ENCODE data around the gene TRUB2. TPM values are rescaled to one million over a fixed set of nuclear protein-coding genes. Genes with fewer than 3 reads are reported as not detected.

Gene TRUB2
- total RNA-seq, 6 experiments from 2014 or later: 16.7 to 35.5 (median 24.5) TPM

- Histone ChIP-seq H3K9me3 (no peaks in the 10 kb centered on the region), H3K27me3 (no peaks in the 10 kb centered on the region), H3K4me3 (no peak overlapping the region), H3K36me3 (peaks cover 0 to 63% (median 43%) of the 10 kb centered on the region in 4 donors), H3K27ac (no peak overlapping the region), H3K4me1 (no peaks in the 10 kb centered on the region)
- DNase-seq (no peak), ATAC-seq (no peak)
- TF ChIP-seq POLR2A (IDR thresholded peaks at IDR 0.05) (no peak), CTCF (IDR thresholded peaks at IDR 0.05) (peak in 1 of 4 donors; percentile 14)
- intact Hi-C loops (cut with DNase I): no loop called here
- 74% methylated on average over 3 of the region's 9 CpGs for WGBS (ENCODE audit: insufficient coverage, low coverage, low lambda C conversion rate, missing lambda C conversion rate)
Measured at GRCh38 chr9:128259156-128259555, 63.1 kb downstream of the TRUB2 start.

- no peak for TF ChIP-seq CTCF (IDR thresholded peaks at IDR 0.05)
- TF ChIP-seq POLR2A (IDR thresholded peaks at IDR 0.05): no peak
- Histone ChIP-seq H3K4me1 (no peaks in the 10 kb centered on the region), H3K36me3 (peaks cover 0 to 63% (median 43%) of the 10 kb centered on the region in 4 donors), H3K4me3 (no peak overlapping the region), H3K27me3 (no peaks in the 10 kb centered on the region), H3K27ac (no peak overlapping the region), H3K9me3 (no peaks in the 10 kb centered on the region)
- WGBS (ENCODE audit: insufficient coverage, low coverage, low lambda C conversion rate, missing lambda C conversion rate): 92% methylated on average over 2 of the region's 6 CpGs
- no peak for ATAC-seq
- no peak for DNase-seq
- intact Hi-C loops (cut with DNase I): no loop called here
Measured at GRCh38 chr9:128258326-128258725, 63.9 kb downstream of the TRUB2 start.

GRCh38 chr9:128257907-128258306 is 64.3 kb downstream of the TRUB2 start:
- no peak for ATAC-seq
- Histone ChIP-seq H3K36me3 (peaks cover 0 to 61% (median 42%) of the 10 kb centered on the region in 4 donors), H3K4me1 (no peaks in the 10 kb centered on the region), H3K9me3 (no peaks in the 10 kb centered on the region), H3K27ac (no peak overlapping the region), H3K4me3 (no peak overlapping the region), H3K27me3 (no peaks in the 10 kb centered on the region)
- intact Hi-C loops (cut with DNase I): no loop called here
- 80% methylated on average over 1 of the region's 11 CpGs for WGBS (ENCODE audit: insufficient coverage, low coverage, low lambda C conversion rate, missing lambda C conversion rate)
- TF ChIP-seq CTCF (IDR thresholded peaks at IDR 0.05) (no peak), POLR2A (IDR thresholded peaks at IDR 0.05) (no peak)
- DNase-seq: no peak

GRCh38 chr9:128257086-128257825 is 65.0 kb downstream of the TRUB2 start:
- no CpG with 5 or more reads among the region's 23 CpGs for WGBS (ENCODE audit: insufficient coverage, low coverage, low lambda C conversion rate, missing lambda C conversion rate)
- Histone ChIP-seq H3K4me3 (no peak overlapping the region), H3K9me3 (no peaks in the 10 kb centered on the region), H3K27ac (no peak overlapping the region), H3K36me3 (peaks cover 0 to 56% (median 36%) of the 10 kb centered on the region in 4 donors), H3K4me1 (no peaks in the 10 kb centered on the region), H3K27me3 (no peaks in the 10 kb centered on the region)
- ATAC-seq (no peak), DNase-seq (no peak)
- no peak for TF ChIP-seq POLR2A (IDR thresholded peaks at IDR 0.05)
- no peak for TF ChIP-seq CTCF (IDR thresholded peaks at IDR 0.05)
- intact Hi-C loops (cut with DNase I): no loop called here

Other genes with a start within 250 kb of the TRUB2 start
- gene PTGES2, start 194.7 kb downstream of the TRUB2 start, total RNA-seq: 10 to 100 TPM; 27.2 to 67.2 (median 30.5) TPM
- gene LCN2, start 173.0 kb downstream of the TRUB2 start, total RNA-seq: 10 to 100 TPM in 4 of 6 experiments, 1 to 10 TPM in 2; 2.7 to 81.8 (median 18.1) TPM
- 100 to 1,000 TPM in 2 of 6 experiments, 10 to 100 TPM in 4; 13.5 to 192 (median 17.7) TPM for gene BBLN, start 162.2 kb downstream of the TRUB2 start, total RNA-seq
- 10 to 100 TPM; 15.9 to 33.5 (median 24.0) TPM for gene CIZ1, start 130.9 kb downstream of the TRUB2 start, total RNA-seq
- 1 to 10 TPM in 4 of 6 experiments, under 1 TPM in 2; 0.43 to 3.1 (median 1.8) TPM for gene DNM1, start 119.1 kb downstream of the TRUB2 start, total RNA-seq
- gene GOLGA2, start 46.4 kb downstream of the TRUB2 start, total RNA-seq: 10 to 100 TPM; 25.0 to 53.0 (median 35.5) TPM
- 10 to 100 TPM; 10.8 to 17.3 (median 14.3) TPM for gene SWI5, start 46.2 kb downstream of the TRUB2 start, total RNA-seq
- gene COQ4, start 392 bp upstream of the TRUB2 start, total RNA-seq: 10 to 100 TPM; 22.3 to 67.5 (median 30.3) TPM
- gene SLC27A4, start 18.1 kb upstream of the TRUB2 start, total RNA-seq: 10 to 100 TPM; 15.8 to 97.3 (median 24.1) TPM
- 10 to 100 TPM; 16.6 to 25.9 (median 22.2) TPM for gene URM1, start 48.9 kb upstream of the TRUB2 start, total RNA-seq
- gene CERCAM, start 98.4 kb upstream of the TRUB2 start, total RNA-seq: 1 to 10 TPM; 1.3 to 3.1 (median 2.2) TPM
- gene ODF2, start 133.6 kb upstream of the TRUB2 start, total RNA-seq: 10 to 100 TPM in 3 of 6 experiments, 1 to 10 TPM in 3; 5.5 to 17.1 (median 10.8) TPM
- gene GLE1, start 182.3 kb upstream of the TRUB2 start, total RNA-seq: 10 to 100 TPM; 10.5 to 15.9 (median 13.2) TPM
- 100 to 1,000 TPM in 2 of 6 experiments, 10 to 100 TPM in 4; 74.6 to 141 (median 98.6) TPM for gene SPTAN1, start 230.1 kb upstream of the TRUB2 start, total RNA-seq